Inflammatory macrophage treated with lipopolysaccharide for 1 hour (primary cell): ENCODE results near the gene POU6F1.
"Not testable (repeated sequence)": the region's sequence is repeated elsewhere in the genome, so short reads cannot be mapped to it uniquely, and the experiment has no call there.

Experiments
- DNase-seq, 2 donors: peaks; one replicate each; pipeline ENCODE4 v3.0.0-alpha.2; 2020 to 2022

The POU6F1 gene

GRCh38 chr12:51227112-51227511, 9.2 kb upstream of the POU6F1 start:
- not testable (repeated sequence) for DNase-seq

- DNase-seq: no peak
Observed at GRCh38 chr12:51225771-51226170, 7.9 kb upstream of the POU6F1 start.

- DNase-seq: no peak
Observed at GRCh38 chr12:51225234-51225633, 7.4 kb upstream of the POU6F1 start.

GRCh38 chr12:51224625-51225024, 6.8 kb upstream of the POU6F1 start:
- DNase-seq: no peak

GRCh38 chr12:51222461-51222860, 4.6 kb upstream of the POU6F1 start:
- DNase-seq: no peak

GRCh38 chr12:51219857-51220256, 2.0 kb upstream of the POU6F1 start:
- not testable (repeated sequence) for DNase-seq

- DNase-seq: no peak
Observed at GRCh38 chr12:51219322-51219721, 1.5 kb upstream of the POU6F1 start.

GRCh38 chr12:51218607-51219161, 822 bp upstream of the POU6F1 start:
- no peak for DNase-seq

GRCh38 chr12:51217133-51217967, 512 bp downstream of the POU6F1 start:
- DNase-seq: no peak

- DNase-seq: no peak
Observed at GRCh38 chr12:51216642-51217041, 1.2 kb downstream of the POU6F1 start.

GRCh38 chr12:51214895-51215294, 3.0 kb downstream of the POU6F1 start:
- DNase-seq: no peak

GRCh38 chr12:51210690-51211395, 7.0 kb downstream of the POU6F1 start:
- no peak for DNase-seq

GRCh38 chr12:51209259-51209658, 8.6 kb downstream of the POU6F1 start:
- no peak for DNase-seq

GRCh38 chr12:51208016-51208660, 9.7 kb downstream of the POU6F1 start:
- no peak for DNase-seq

- DNase-seq: no peak
Observed at GRCh38 chr12:51205350-51205749, 12.5 kb downstream of the POU6F1 start.

- DNase-seq: no peak
Observed at GRCh38 chr12:51202718-51203117, 15.1 kb downstream of the POU6F1 start.

GRCh38 chr12:51200806-51201205, 17.1 kb downstream of the POU6F1 start:
- no peak for DNase-seq

- no peak for DNase-seq
Observed at GRCh38 chr12:51200156-51200555, 17.7 kb downstream of the POU6F1 start.

GRCh38 chr12:51199366-51199945, 18.4 kb downstream of the POU6F1 start:
- DNase-seq: peak; percentile 56 to 57

GRCh38 chr12:51198568-51199365, 19.1 kb downstream of the POU6F1 start:
- no peak for DNase-seq

GRCh38 chr12:51197736-51198567, 19.9 kb downstream of the POU6F1 start:
- no peak for DNase-seq
